ENCODE data around the gene NAA38.

DNA sequence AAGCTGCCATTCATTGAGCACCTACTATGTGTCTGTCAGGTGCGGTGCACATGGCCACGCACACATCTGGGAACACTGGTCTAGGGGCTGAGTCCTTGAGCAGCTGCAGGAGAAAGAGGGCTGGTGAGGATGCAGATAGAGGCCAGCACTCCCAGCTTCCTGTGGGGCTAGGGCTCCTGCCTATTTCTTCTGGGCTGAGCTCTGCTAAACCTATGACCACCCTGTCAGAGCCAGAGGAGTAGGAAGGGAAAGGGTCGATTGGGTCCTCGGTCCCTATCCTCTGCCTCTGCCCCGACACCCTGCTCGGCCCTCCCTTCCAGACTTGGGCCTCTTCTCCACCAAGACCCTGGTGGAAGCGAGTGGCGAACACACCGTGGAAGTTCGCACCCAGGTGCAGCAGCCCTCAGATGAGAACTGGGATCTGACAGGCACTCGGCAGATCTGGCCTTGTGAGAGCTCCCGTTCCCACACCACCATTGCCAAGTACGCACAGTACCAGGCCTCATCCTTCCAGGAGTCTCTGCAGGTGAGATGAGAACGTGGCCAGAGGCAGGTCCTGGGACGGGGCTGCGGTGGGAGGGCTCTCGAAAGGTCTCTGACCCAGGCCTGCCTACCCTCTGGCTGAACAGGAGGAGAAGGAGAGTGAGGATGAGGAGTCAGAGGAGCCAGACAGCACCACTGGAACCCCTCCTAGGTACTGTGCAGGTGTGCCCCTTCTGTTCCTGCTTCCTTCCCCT lies 6.5 kb downstream of the NAA38 start:
- TF ChIP-seq POLR2A (IDR thresholded peaks at IDR 0.05): no peak
- TF ChIP-seq, protein P1, sequence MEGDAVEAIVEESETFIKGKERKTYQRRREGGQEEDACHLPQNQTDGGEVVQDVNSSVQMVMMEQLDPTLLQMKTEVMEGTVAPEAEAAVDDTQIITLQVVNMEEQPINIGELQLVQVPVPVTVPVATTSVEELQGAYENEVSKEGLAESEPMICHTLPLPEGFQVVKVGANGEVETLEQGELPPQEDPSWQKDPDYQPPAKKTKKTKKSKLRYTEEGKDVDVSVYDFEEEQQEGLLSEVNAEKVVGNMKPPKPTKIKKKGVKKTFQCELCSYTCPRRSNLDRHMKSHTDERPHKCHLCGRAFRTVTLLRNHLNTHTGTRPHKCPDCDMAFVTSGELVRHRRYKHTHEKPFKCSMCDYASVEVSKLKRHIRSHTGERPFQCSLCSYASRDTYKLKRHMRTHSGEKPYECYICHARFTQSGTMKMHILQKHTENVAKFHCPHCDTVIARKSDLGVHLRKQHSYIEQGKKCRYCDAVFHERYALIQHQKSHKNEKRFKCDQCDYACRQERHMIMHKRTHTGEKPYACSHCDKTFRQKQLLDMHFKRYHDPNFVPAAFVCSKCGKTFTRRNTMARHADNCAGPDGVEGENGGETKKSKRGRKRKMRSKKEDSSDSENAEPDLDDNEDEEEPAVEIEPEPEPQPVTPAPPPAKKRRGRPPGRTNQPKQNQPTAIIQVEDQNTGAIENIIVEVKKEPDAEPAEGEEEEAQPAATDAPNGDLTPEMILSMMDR (IDR thresholded peaks at IDR 0.05 in 8 of 11, conservative IDR thresholded peaks at IDR 0.05 in 3 of 11): no peak
- TF ChIP-seq POLR2AphosphoS5 (IDR thresholded peaks at IDR 0.05): no peak
